H9 (cell line): ENCODE results near the gene RIMOC1. TPM values are rescaled to one million over a fixed set of nuclear protein-coding genes. Genes with fewer than 3 reads are reported as not detected.

Experiments
- DNase-seq: peaks from one replicate; pipeline ENCODE4 v3.0.0-alpha.2; 2017
- H2AFZ ChIP-seq: one replicate; pipeline ENCODE4 v1.6.1; 2013; ENCODE audit warnings: mild to moderate bottlenecking, low read length, control low read depth, moderate library complexity
- H2AK5ac ChIP-seq: 2 replicates; pipeline ENCODE4 v1.6.1; 2013; ENCODE audit warnings: low read length, control low read depth, mixed read lengths; ENCODE audit not compliant: insufficient read length
- H2BK120ac ChIP-seq: one replicate; pipeline ENCODE4 v1.6.1; 2013; ENCODE audit warnings: low read depth, mild to moderate bottlenecking, low read length, control low read depth, inconsistent platforms; ENCODE audit not compliant: poor library complexity, severe bottlenecking
- H2BK12ac ChIP-seq: 2 replicates; pipeline ENCODE4 v1.6.1; 2013; ENCODE audit warnings: low read length, control low read depth, mixed read lengths, low read depth; ENCODE audit not compliant: insufficient read length
- H2BK15ac ChIP-seq: 2 replicates; pipeline ENCODE4 v1.6.1; 2013; ENCODE audit warnings: low read depth, low read length, control low read depth
- H2BK20ac ChIP-seq: one replicate; pipeline ENCODE4 v1.6.1; 2013; ENCODE audit warnings: low read depth, mild to moderate bottlenecking, low read length, control low read depth, inconsistent platforms; ENCODE audit not compliant: poor library complexity, severe bottlenecking
- H2BK5ac ChIP-seq: 2 replicates; pipeline ENCODE4 v1.6.1; 2013; ENCODE audit warnings: low read length, control low read depth, mixed read lengths; ENCODE audit not compliant: insufficient read length
- H3K14ac ChIP-seq: 2 replicates; pipeline ENCODE4 v1.6.1; 2013; ENCODE audit warnings: low read length, control low read depth; ENCODE audit not compliant: insufficient read depth
- H3K18ac ChIP-seq: 2 replicates; pipeline ENCODE4 v1.6.1; 2013; ENCODE audit warnings: low read depth, mild to moderate bottlenecking, mixed read lengths, low read length, control low read depth; ENCODE audit not compliant: insufficient read length
- H3K23ac ChIP-seq: 2 replicates; pipeline ENCODE4 v1.6.1; 2013; ENCODE audit warnings: low read length, control low read depth, mixed read lengths, low read depth; ENCODE audit not compliant: insufficient read length
- H3K23me2 ChIP-seq: 2 replicates; pipeline ENCODE4 v1.6.1; 2013; ENCODE audit warnings: low read depth, mild to moderate bottlenecking, mixed read lengths, low read length, control low read depth; ENCODE audit not compliant: insufficient read length, poor library complexity, severe bottlenecking
- H3K27ac ChIP-seq: 2 replicates; pipeline ENCODE4 v1.5.1; 2013; ENCODE audit warnings: low read length, control low read depth, mixed read lengths, low read depth; ENCODE audit not compliant: insufficient read length
- H3K27me3 ChIP-seq: 2 replicates; pipeline ENCODE4 v1.6.1; 2013; ENCODE audit warnings: low read length, control low read depth, inconsistent platforms; ENCODE audit not compliant: insufficient read depth
- H3K4ac ChIP-seq: 2 replicates; pipeline ENCODE4 v1.6.1; 2013; ENCODE audit warnings: low read depth, mild to moderate bottlenecking, control low read depth, inconsistent platforms, low read length, moderate library complexity
- H3K4me1 ChIP-seq: 2 replicates; pipeline ENCODE4 v1.6.1; 2013; ENCODE audit warnings: low read length, control low read depth, inconsistent platforms; ENCODE audit not compliant: insufficient read depth
- H3K4me2 ChIP-seq: 2 replicates; pipeline ENCODE4 v1.6.1; 2013; ENCODE audit warnings: low read length, control low read depth, mixed read lengths; ENCODE audit not compliant: insufficient read length, insufficient read depth
- H3K56ac ChIP-seq: 2 replicates; pipeline ENCODE4 v1.6.1; 2013; ENCODE audit warnings: low read depth, mild to moderate bottlenecking, mixed read lengths, low read length, control low read depth; ENCODE audit not compliant: insufficient read length
- H3K79me1 ChIP-seq: 2 replicates; pipeline ENCODE4 v1.6.1; 2013; ENCODE audit warnings: low read depth, mild to moderate bottlenecking, moderate library complexity, low read length, control low read depth, inconsistent platforms; ENCODE audit not compliant: insufficient read depth, poor library complexity, severe bottlenecking
- H3K79me2 ChIP-seq: 2 replicates; pipeline ENCODE4 v1.6.1; 2013; ENCODE audit warnings: low read length, control low read depth, inconsistent platforms; ENCODE audit not compliant: insufficient read depth
- H3K9ac ChIP-seq: 2 replicates; pipeline ENCODE4 v1.6.1; 2013; ENCODE audit warnings: low read length, control low read depth, mixed read lengths; ENCODE audit not compliant: insufficient read length; ENCODE audit errors: extremely low read depth
- H3K9me3 ChIP-seq: one replicate; pipeline ENCODE4 v1.6.1; 2013; ENCODE audit warnings: low read depth, low read length, inconsistent platforms; ENCODE audit not compliant: control insufficient read depth
- H3T11ph ChIP-seq: one replicate; pipeline ENCODE4 v1.6.1; 2013; ENCODE audit warnings: mild to moderate bottlenecking, low read length, control low read depth, inconsistent platforms
- H4K20me1 ChIP-seq: one replicate; pipeline ENCODE4 v1.6.1; 2013; ENCODE audit not compliant: control insufficient read depth, insufficient read length, insufficient read depth
- H4K5ac ChIP-seq: 2 replicates; pipeline ENCODE4 v1.6.1; 2013; ENCODE audit warnings: low read depth, mild to moderate bottlenecking, mixed read lengths, low read length, control low read depth; ENCODE audit not compliant: insufficient read length
- H4K8ac ChIP-seq: replicated peaks from 2 replicates; pipeline ENCODE4 v1.6.1; 2013; ENCODE audit warnings: low read length, control low read depth, mixed read lengths, low read depth; ENCODE audit not compliant: insufficient read length
- H4K91ac ChIP-seq: 2 replicates; pipeline ENCODE4 v1.6.1; 2013; ENCODE audit warnings: low read depth, mild to moderate bottlenecking, moderate library complexity, mixed read lengths, low read length, control low read depth; ENCODE audit not compliant: insufficient read length
- H3K27ac Mint-ChIP-seq, 3 experiments: 2 replicates in 2 of 3; 3 replicates in 1 of 3; pipeline ENCODE4 v1.8.0; 2020 to 2021; ENCODE audit warnings: mixed read lengths in 3 of 3, mild to moderate bottlenecking in 1 of 3, moderate library complexity in 1 of 3
- H3K27me3 Mint-ChIP-seq: 2 replicates; pipeline ENCODE4 v1.8.0; 2021; ENCODE audit warnings: low read depth, mild to moderate bottlenecking, moderate library complexity, mixed read lengths
- H3K36me3 Mint-ChIP-seq, 3 experiments: 2 replicates in 2 of 3; 3 replicates in 1 of 3; pipeline ENCODE4 v1.8.0; 2020 to 2021; ENCODE audit warnings: low read depth in 3 of 3, mixed read lengths in 3 of 3; ENCODE audit not compliant: insufficient read depth in 1 of 3
- H3K4me1 Mint-ChIP-seq, 2 experiments: 2 replicates each; pipeline ENCODE4 v1.8.0; 2020; ENCODE audit warnings: mixed read lengths in 2 of 2
- H3K4me3 Mint-ChIP-seq, 2 experiments: 2 replicates in 1 of 2; 3 replicates in 1 of 2; pipeline ENCODE4 v1.8.0; 2020 to 2021; ENCODE audit warnings: mild to moderate bottlenecking in 2 of 2, mixed read lengths in 2 of 2, moderate library complexity in 1 of 2
- H3K9me3 Mint-ChIP-seq, 2 experiments: 2 replicates in 1 of 2; 3 replicates in 1 of 2; pipeline ENCODE4 v1.8.0; 2020; ENCODE audit warnings: mild to moderate bottlenecking in 2 of 2, mixed read lengths in 2 of 2, moderate library complexity in 1 of 2
- WGBS: extraction: QIAGEN DNeasy Blood & Tissue Kit; methylation state at CpG from one replicate; pipeline ENCODE4 v1.1.7; 2013; ENCODE audit warnings: missing lambda C conversion rate, low lambda C conversion rate, mixed read lengths; ENCODE audit not compliant: insufficient read length; ENCODE audit errors: extremely low coverage; 5-methylcytosine and 5-hydroxymethylcytosine counted together
- total RNA-seq: library from RNA; stranded (reverse); gene quantifications from 2 replicates; pipeline ENCODE4 v1.2.1, GENCODE V29; 2021
- TF ChIP-seq, protein P1 (sequence below): fragments of 200-600 bp; sonication (generic); conservative IDR thresholded peaks from 3 replicates; pipeline ENCODE4 v1.8.0; 2021; ENCODE audit warnings: antibody characterized with exemption, mild to moderate bottlenecking

The RIMOC1 gene
- total RNA-seq, 1 experiment from 2014 or later: 43.3 TPM

DNA sequence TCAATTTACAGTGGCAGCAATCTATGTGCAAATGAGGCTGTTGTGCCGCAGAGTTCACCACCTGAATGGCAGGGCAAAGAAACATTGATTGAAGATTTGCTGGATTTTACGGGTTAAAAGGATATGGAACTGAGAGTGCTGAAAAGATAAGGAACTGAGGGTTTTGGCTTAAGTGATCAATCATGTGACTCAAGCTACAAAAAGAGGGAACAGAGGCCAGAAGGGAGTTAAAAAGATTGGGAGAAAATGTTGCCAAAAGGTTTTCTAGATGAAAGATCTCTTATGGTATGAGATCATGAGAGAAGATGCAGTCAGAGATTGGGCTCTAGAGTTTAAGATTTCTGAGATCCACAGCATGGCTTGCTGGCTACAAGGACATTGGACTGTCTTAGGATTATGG lies 7.9 kb upstream of the RIMOC1 start:
- Histone ChIP-seq H2BK12ac (no peak overlapping the region), H3K4me1 (no peaks in the 10 kb centered on the region), H4K5ac (no peak overlapping the region), H4K91ac (no peak overlapping the region), H3K79me1 (no peaks in the 10 kb centered on the region), H3K9ac (no peak overlapping the region), H3K4me2 (no peak overlapping the region), H2AFZ (peak overlapping the region; percentile 17), H3K14ac (no peak overlapping the region), H3K27me3 (no peaks in the 10 kb centered on the region), H3K9me3 (no peaks in the 10 kb centered on the region), H3K23me2 (no peaks in the 10 kb centered on the region), H3K56ac (no peak overlapping the region), H3K18ac (no peak overlapping the region), H3K27ac (no peak overlapping the region), H2BK15ac (no peak overlapping the region), H2BK120ac (no peak overlapping the region), H2AK5ac (no peak overlapping the region), H3K23ac (no peak overlapping the region), H3K79me2 (no peaks in the 10 kb centered on the region), H4K8ac (no peak overlapping the region), H2BK5ac (no peak overlapping the region), H2BK20ac (no peak overlapping the region), H3T11ph (no peak overlapping the region), H4K20me1 (no peaks in the 10 kb centered on the region), H3K4ac (no peak overlapping the region)
- no peak overlapping the region for H3K4me3 Mint-ChIP-seq
- H3K27me3 Mint-ChIP-seq: peaks cover 21% of the 10 kb centered on the region
- 0 out of 7 replicates have a peak, but pooled peaks cover 0 to 1% (median 0%) of the 10 kb centered on the region in 3 experiments for H3K36me3 Mint-ChIP-seq
- DNase-seq: no peak
- H3K4me1 Mint-ChIP-seq: peaks cover 5 to 7% of the 10 kb centered on the region in 2 experiments; a peak in 3 of 4 replicates
- TF ChIP-seq, protein P1, sequence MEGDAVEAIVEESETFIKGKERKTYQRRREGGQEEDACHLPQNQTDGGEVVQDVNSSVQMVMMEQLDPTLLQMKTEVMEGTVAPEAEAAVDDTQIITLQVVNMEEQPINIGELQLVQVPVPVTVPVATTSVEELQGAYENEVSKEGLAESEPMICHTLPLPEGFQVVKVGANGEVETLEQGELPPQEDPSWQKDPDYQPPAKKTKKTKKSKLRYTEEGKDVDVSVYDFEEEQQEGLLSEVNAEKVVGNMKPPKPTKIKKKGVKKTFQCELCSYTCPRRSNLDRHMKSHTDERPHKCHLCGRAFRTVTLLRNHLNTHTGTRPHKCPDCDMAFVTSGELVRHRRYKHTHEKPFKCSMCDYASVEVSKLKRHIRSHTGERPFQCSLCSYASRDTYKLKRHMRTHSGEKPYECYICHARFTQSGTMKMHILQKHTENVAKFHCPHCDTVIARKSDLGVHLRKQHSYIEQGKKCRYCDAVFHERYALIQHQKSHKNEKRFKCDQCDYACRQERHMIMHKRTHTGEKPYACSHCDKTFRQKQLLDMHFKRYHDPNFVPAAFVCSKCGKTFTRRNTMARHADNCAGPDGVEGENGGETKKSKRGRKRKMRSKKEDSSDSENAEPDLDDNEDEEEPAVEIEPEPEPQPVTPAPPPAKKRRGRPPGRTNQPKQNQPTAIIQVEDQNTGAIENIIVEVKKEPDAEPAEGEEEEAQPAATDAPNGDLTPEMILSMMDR: no peak
- peaks cover 0 to 6% of the 10 kb centered on the region in 2 experiments; a peak in 1 of 5 replicates for H3K9me3 Mint-ChIP-seq
- H3K27ac Mint-ChIP-seq: no peak overlapping the region
- WGBS: no CpG with 5 or more reads among the region's 2 CpGs
